ENCODE data around the gene PNPLA7.

- TF ChIP-seq CTCF (conservative IDR thresholded peaks at IDR 0.05 in 1 of 2, IDR thresholded peaks at IDR 0.05 in 1 of 2; ENCODE audit: extremely low read depth in 1 of 2, insufficient read depth in 1 of 2, low read depth in 1 of 2, low read length in 2 of 2) (no peak), EZH2 (IDR thresholded peaks at IDR 0.05; ENCODE audit: borderline replicate concordance, low read length) (no peak)
Observed at GRCh38 chr9:137520614-137521404, 29.4 kb downstream of the PNPLA7 start.

All from mammary epithelial cell (primary cell).